ENCODE results near the gene XRRA1.
"Not testable (repeated sequence)": the region's sequence is repeated elsewhere in the genome, so short reads cannot be mapped to it uniquely, and the experiment has no call there.

The XRRA1 gene

DNA sequence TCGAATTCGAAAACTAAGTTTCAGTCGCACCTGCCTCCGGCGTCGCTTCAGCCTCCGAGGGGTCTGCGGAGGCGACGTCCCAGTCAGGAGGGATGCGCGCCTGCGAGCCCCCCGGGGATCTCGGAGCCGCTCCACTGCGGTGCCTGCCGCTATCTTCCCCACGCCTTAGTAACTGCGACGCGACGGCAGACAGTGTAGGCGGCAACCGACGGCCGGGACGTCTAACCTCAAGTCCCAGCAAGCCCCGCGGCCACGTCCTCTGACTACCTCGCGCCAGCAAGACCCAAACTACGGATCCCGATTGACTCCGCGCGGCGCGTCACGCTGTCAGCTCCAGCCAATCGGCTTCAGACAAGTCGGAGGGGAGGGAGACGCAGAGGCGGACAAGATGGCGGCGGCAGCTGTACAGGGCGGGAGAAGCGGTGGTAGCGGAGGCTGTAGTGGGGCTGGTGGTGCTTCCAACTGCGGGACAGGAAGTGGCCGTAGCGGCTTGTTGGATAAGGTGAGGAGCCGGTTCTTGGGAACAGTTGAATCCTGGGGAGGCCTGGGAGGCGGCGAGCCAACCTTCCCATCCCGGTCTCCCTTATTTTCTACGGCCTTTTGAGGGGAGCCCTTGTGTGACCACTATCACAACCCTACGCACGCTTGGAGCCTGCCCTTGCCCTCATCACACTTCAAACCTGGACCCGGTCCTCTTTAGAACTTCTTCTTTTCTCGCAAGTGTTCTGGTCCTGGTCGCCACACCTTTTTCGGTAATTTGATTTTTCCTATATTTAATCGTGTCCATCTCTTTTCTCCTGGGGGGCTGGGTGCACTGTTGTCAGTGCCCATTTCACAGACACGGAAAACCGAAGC, at the start of gene XRRA1, which contains the start of gene SPCS2:
Gene XRRA1, minus strand, starts transcription at position 194 of the 855 bp plus-strand sequence. CDS start 8,213 bp downstream, outside the sequence.
Gene SPCS2, plus strand, starts transcription at position 369 of the 855 bp plus-strand sequence. Its CDS starts 20 bp downstream, at position 389.
- DNase-seq (ENCODE audit: low read depth in 2 of 2), result peak; percentile 96 to 97

DNA sequence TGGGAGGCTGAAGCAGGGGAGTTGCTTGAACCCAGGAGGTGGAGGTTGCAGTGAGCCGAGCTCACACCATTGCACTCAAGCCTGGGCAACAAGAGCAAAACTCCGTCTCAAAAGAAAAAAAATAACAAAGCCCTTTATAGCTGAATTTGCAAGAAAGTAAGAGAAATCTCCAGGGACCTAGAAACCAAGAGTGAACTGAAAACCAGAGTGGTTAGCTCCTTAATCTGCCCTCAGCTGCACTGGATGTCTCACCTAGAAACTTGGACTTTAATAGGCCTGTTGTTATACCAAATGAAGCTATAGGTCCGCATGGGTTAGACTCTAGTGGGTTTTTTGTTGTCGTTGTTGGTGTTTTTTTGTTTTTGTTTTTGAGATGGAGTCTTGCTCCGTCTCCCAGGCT, 44.0 kb upstream of the XRRA1 start:
- DNase-seq (ENCODE audit: low read depth in 2 of 2), result no peak

DNA sequence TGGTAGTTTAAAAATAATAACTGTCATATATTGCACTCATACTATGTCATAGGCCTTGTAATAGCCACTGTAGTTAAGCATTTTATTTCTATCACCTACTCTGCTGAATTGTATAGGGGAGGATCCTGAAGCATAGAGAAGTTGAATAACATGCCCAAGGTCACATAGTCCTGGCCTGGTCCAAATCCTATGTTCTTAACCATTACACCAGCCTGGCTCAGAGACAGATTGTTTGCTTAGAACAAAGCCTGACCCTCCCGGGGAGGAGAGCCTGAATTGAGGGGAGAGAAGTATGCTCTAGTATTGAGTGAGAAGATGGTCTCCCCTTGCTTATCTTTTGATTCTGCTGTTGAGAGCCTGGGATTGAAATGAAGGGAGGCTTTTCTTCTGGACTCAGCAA, 42.0 kb upstream of the XRRA1 start:
- DNase-seq (ENCODE audit: low read depth in 2 of 2), result no peak

DNA sequence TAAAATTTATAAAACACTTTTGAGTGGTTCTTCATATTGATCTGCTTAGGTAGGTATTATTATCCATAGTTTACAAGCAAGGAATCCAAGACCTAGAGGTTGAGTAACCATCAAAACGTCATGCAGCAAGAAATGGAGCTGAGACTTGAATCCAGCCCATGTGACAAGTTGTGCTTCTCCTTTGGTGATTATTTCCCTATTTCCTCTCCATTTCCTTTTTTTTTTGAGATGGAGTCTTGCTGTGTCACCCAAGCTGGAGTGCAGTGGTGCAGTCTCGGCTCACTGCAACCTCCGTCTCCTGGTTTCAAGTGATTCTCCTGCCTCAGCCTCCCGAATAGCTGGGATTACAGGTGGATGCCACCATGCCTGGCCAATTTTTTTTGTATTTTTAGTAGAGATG, 41.3 kb upstream of the XRRA1 start:
- not testable (repeated sequence) for DNase-seq (ENCODE audit: low read depth in 2 of 2)

- no peak for DNase-seq (ENCODE audit: low read depth in 2 of 2)
These were observed 40.4 kb upstream of the XRRA1 start for GRCh38 chr11:74989260-74989638.

DNA sequence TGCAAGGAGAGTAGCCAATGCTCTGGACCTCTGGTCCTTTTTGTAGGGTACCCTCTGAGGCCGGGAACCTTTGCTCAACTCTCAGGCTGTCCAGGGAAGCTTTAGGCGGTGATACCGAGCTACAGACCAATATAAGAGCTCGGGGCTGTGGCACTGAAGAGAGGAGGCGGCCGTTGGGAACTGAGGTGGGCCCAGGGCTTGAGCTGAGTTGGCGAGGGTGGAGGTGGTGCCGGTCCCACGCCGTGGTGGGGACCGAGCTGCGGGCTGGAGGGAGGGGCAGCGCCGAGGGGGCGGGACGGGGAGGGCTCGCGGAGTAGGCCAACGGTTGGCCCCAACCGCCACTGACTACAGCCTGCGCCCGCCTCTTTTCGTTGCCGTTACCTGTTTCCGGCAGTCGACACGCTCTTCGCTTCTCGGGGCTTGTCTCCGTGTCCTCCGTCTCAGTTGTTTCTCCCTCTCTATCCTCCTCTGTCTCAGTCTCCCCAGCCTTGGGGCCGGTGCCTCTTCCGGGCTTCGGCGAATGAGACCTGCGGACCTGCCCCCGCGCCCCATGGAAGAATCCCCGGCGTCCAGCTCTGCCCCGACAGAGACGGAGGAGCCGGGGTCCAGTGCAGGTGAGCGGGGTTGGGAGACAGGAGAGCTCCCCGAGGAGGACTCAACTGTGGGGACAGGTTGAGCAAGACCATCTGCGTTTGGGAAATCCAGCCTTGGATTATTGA, 39.8 kb upstream of the XRRA1 start, which contains the start of gene NEU3:
Gene NEU3, plus strand, starts transcription at position 393 of the 719 bp plus-strand sequence. Its CDS starts 128 bp downstream, at position 521.
- peak; percentile 75 to 80 for DNase-seq (ENCODE audit: low read depth in 2 of 2)

DNA sequence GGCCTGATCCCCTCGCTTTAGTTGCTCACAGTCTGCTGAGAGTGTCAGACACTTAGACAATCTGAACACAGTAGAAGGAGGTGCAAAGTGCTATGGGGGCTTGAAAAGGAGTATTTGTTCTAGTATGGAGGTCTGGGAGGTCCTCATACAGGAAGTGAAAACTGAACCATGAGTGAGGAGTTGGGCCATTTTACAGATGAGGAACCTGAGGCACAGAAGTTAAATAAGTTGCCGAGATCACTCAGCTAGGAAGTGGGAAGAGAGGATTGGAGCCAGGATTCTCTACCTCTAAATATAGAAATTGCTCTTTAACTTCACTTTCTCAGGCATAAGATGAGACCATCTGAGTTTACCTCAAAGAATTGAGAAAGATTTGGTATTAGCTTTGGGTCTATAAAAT, 35.8 kb upstream of the XRRA1 start:
- no peak for DNase-seq (ENCODE audit: low read depth in 2 of 2)

DNA sequence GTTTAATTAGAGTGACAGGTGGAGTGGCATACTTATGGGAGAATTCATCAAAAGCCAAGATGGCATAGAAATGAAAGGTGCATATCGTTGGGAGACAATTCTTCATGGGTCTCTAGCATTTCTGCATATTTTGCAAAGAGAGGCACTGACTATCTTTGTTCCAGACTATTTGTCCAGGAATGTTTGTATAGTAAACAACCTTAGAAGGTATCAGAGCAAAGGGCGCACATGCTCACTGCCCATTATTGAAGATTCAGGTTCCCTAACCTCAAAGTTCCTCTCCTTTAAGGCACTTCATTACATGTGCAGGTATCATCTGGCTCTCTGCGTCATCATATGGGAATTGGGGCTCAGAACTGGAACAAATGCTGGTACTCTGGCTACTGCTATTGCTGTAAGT, 35.2 kb upstream of the XRRA1 start:
- no peak for DNase-seq (ENCODE audit: low read depth in 2 of 2)

DNA sequence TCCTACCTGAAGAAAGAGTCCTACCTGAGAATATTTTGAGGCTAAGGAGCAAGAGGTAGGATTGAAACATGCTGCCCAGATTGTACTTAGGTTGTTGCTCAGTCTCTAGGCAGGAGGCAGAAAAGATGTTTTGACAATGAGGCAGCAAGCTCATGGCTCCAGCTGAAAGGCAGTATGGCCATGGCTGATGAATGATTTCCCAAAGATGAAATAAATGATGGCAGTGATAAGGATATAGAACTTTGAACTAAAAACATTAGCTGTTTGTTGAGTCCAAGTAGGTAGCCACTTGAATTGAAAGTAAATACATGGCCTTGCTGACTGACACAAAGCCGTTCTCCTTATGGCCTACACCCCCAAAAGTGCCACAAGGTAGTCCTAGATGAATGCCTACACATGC, 33.0 kb upstream of the XRRA1 start:
- DNase-seq (ENCODE audit: low read depth in 2 of 2), result no peak

GRCh38 chr11:74980634-74981033, 31.7 kb upstream of the XRRA1 start:
- no peak for DNase-seq (ENCODE audit: low read depth in 2 of 2)

DNA sequence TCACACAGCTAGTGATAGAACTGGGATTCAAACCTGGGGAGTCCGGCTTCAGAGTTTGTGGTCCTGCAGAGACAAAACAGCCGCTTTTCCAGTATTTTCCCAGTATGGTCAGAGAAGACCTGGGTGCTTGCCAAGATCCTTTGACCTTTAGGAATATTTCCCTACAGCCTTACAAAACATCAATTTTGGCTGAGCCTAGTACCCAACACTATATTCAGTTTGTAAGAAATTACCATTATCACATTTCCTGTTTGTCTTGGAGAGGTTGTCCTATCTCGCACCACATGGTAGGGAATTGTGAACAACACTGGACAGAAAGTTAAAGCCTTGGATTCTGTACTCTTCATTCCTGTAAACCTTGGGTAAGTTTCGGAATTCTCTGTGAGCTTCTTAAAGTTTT, 29.1 kb upstream of the XRRA1 start:
- no peak for DNase-seq (ENCODE audit: low read depth in 2 of 2)

DNA sequence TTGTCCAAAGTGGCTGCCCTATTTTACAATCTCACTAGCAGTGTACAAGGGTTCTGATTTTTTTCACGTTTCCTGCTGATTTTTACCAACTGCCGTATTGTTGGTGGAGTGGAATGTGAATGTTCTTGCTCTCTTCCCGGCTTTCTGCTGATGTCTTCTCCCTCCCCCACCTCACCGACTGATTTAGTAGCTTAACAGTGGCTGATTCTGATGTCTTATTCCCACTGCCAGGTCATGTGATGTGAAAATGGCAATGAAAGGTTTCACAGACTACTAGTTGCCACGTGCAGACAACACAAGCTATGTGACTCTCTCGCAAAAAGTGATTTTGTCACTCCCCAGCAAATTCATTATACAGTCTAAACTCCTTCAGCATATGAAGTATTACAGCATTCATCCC, 22.5 kb upstream of the XRRA1 start:
- no peak for DNase-seq (ENCODE audit: low read depth in 2 of 2)

DNA sequence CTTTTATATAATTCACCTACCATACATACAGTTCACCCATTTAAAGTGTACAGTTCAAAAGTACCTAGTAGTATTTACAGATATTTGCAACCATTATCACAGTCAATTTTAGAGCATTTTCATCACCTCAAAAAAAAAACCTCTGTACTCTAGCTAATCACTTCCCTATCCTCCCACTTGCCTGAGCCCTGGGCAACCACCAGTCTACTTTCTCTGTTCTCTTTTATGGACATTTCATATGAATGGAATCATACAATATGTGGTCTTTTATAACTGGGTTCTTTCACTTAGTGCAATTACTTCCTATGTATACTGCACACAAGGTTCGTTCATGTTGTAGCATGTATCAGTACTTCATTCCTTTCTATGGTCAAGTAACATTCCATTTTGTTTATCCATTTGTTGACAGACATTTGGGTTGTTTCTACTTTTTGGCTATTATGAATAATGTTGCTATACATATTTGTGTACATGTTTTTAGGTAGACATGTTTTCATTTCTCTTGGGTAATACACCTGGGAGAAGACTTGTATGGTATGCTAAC, 22.0 kb upstream of the XRRA1 start:
- no peak for DNase-seq (ENCODE audit: low read depth in 2 of 2)

GRCh38 chr11:74966651-74967050, 17.8 kb upstream of the XRRA1 start:
- DNase-seq (ENCODE audit: low read depth in 2 of 2), result no peak

DNA sequence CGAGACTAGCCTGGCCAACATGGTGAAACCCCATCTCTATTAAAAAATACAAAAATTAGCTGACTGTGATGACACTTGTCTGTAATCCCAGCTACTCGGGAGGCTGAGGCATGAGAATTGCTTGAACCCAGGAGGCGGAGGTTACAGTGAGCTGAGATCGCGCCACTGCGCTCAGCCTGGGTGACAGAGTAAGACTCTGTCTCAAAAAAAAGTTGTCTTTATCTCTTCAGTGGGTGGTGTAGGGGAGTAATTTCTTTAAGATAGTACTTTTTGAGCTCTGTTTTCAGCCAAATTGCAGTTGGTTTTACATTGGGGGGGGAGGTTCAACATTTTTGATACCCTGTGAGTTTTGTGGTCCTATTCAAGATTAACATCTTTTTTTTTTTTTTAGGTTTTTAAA, 11.2 kb upstream of the XRRA1 start:
- not testable (repeated sequence) for DNase-seq (ENCODE audit: low read depth in 2 of 2)

GRCh38 chr11:74957937-74958629, 9.2 kb upstream of the XRRA1 start:
- DNase-seq (ENCODE audit: low read depth in 2 of 2), result no peak

- DNase-seq (ENCODE audit: low read depth in 2 of 2), result no peak
These were observed 7.6 kb upstream of the XRRA1 start for GRCh38 chr11:74956397-74957015.

DNA sequence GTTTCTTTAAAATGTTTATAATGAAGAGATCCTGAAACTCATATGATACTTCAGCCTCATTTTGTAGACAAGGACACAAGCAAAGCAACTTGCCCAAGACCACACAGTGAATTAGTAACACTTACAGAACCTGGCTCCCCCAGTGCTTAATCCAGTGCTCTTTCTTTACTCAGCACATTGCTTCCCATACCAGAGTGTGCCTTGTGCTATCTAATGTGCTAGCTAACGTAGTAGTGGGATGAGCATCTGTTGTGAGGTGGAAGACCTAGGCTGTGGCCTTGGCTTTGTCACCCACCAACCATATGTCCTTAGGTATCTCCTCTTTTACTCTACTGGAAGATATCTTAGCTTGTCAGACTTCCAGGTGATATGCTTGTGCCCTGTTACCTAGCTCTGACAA, 5.3 kb upstream of the XRRA1 start:
- DNase-seq (ENCODE audit: low read depth in 2 of 2), result no peak

- no peak for DNase-seq (ENCODE audit: low read depth in 2 of 2)
These were observed 4.6 kb upstream of the XRRA1 start for GRCh38 chr11:74953451-74953850.

- no peak for DNase-seq (ENCODE audit: low read depth in 2 of 2)
These were observed 3.9 kb upstream of the XRRA1 start for GRCh38 chr11:74952752-74953151.

DNA sequence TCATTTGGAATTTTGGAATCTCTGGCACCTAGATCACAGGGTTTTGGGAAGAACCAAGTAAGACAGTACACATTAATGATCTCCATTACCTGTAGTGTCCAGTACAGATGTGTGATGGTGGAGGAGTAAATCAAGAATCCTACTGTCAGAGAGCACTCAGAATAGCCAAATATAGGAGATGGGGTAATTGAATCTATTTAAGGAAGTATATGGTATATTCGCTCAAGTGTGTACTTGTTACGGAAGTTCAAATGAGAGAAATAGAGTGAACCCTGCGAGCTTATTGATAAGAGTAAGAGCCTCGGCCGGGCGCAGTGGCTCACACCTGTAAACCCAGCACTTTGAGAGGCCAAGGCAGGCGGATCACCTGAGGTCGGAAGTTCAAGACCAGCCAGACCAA, 2.3 kb upstream of the XRRA1 start:
- no peak for DNase-seq (ENCODE audit: low read depth in 2 of 2)
